ENCODE data around the gene MRS2. TPM values are rescaled to one million over a fixed set of nuclear protein-coding genes. Genes with fewer than 3 reads are reported as not detected.
A peak's percentile ranks its signal among the peaks of the same experiment; 100 is the strongest.

MRS2 gene
- total RNA-seq, 1 donor from 2014 or later: 18.5 TPM

DNA sequence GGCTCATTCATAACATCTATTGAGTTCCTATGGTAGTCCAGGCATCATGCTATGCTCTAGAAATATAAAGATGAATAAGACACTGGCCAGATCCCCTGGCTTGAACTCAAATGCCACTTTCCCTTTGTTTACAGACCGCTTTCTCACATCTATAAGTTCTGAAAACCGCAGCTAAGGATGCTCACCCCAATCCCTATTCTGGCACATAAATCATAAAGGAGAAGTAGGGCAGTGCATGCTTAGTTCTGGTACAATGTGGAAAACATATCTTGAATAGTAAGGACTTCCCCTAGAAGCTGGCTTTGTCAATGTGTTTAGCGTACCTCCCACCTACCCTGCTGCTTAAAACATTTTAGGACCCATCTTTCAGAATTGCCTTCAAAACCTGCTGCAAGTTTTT, 26.4 kb downstream of the MRS2 start:
- Mint-ChIP-seq H3K27me3 (ENCODE audit: unreplicated experiment) (no peaks in the 10 kb centered on the region), H3K9me3 (ENCODE audit: unreplicated experiment) (no peaks in the 10 kb centered on the region), H3K4me1 (ENCODE audit: unreplicated experiment) (peaks cover 16% of the 10 kb centered on the region), H3K27ac (ENCODE audit: unreplicated experiment) (peak overlapping the region; percentile 70), H3K36me3 (ENCODE audit: unreplicated experiment) (peaks cover 10% of the 10 kb centered on the region), H3K4me3 (ENCODE audit: unreplicated experiment) (no peak overlapping the region)
- TF ChIP-seq, protein P1, sequence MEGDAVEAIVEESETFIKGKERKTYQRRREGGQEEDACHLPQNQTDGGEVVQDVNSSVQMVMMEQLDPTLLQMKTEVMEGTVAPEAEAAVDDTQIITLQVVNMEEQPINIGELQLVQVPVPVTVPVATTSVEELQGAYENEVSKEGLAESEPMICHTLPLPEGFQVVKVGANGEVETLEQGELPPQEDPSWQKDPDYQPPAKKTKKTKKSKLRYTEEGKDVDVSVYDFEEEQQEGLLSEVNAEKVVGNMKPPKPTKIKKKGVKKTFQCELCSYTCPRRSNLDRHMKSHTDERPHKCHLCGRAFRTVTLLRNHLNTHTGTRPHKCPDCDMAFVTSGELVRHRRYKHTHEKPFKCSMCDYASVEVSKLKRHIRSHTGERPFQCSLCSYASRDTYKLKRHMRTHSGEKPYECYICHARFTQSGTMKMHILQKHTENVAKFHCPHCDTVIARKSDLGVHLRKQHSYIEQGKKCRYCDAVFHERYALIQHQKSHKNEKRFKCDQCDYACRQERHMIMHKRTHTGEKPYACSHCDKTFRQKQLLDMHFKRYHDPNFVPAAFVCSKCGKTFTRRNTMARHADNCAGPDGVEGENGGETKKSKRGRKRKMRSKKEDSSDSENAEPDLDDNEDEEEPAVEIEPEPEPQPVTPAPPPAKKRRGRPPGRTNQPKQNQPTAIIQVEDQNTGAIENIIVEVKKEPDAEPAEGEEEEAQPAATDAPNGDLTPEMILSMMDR (IDR thresholded peaks at IDR 0.05): no peak
- no peak for DNase-seq (ENCODE audit: extremely low spot score, unreplicated experiment)

DNA sequence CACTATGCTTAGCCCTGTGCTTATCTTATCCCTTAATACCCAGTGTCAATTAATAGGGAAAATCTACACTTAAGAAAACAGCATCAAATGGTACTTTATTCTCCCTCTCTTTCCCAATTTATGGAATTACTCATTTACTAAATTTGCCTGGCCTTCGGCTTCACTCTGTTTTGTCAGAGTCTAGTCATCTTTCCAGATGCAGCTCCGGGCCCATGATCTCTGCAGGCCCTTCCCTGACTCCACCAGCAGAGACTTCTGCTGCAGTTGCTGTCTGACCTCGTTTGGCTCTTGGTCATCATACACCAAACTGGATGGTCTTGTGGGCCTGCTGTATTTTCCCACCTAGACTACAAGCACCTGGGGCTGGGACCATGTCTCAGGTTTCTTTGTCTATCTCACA, 27.4 kb downstream of the MRS2 start:
- Mint-ChIP-seq H3K36me3 (ENCODE audit: unreplicated experiment) (peaks cover under 1% of the 10 kb centered on the region), H3K27me3 (ENCODE audit: unreplicated experiment) (no peaks in the 10 kb centered on the region), H3K4me1 (ENCODE audit: unreplicated experiment) (peaks cover 16% of the 10 kb centered on the region), H3K4me3 (ENCODE audit: unreplicated experiment) (no peak overlapping the region), H3K9me3 (ENCODE audit: unreplicated experiment) (no peaks in the 10 kb centered on the region), H3K27ac (ENCODE audit: unreplicated experiment) (peak overlapping the region; percentile 3)
- DNase-seq (ENCODE audit: extremely low spot score, unreplicated experiment): no peak
- TF ChIP-seq, protein P1 (IDR thresholded peaks at IDR 0.05): no peak

DNA sequence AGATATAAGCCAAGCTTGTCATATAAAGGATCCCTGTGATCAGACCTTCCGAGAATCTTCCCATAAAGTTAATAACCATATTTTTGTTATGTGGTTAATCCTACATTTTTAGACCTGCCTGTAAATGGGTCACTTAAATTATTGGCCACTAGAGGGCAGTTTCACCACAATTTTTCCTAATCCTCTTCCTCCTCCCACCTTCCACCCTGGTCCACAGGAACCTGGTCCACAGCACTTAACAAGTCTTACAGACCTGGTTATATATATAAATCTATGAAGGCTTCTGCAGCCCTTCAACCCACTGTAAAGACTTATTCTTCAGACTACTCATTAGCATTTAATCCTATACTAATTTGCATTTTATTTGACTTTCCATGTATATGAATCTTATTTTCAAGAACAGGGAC, 28.3 kb downstream of the MRS2 start:
- Mint-ChIP-seq H3K27ac (ENCODE audit: unreplicated experiment) (no peak overlapping the region), H3K27me3 (ENCODE audit: unreplicated experiment) (no peaks in the 10 kb centered on the region), H3K36me3 (ENCODE audit: unreplicated experiment) (no peaks in the 10 kb centered on the region), H3K4me3 (ENCODE audit: unreplicated experiment) (no peak overlapping the region), H3K4me1 (ENCODE audit: unreplicated experiment) (peaks cover 16% of the 10 kb centered on the region), H3K9me3 (ENCODE audit: unreplicated experiment) (no peaks in the 10 kb centered on the region)
- no peak for DNase-seq (ENCODE audit: extremely low spot score, unreplicated experiment)
- TF ChIP-seq, protein P1 (IDR thresholded peaks at IDR 0.05): peak; percentile 77

DNA sequence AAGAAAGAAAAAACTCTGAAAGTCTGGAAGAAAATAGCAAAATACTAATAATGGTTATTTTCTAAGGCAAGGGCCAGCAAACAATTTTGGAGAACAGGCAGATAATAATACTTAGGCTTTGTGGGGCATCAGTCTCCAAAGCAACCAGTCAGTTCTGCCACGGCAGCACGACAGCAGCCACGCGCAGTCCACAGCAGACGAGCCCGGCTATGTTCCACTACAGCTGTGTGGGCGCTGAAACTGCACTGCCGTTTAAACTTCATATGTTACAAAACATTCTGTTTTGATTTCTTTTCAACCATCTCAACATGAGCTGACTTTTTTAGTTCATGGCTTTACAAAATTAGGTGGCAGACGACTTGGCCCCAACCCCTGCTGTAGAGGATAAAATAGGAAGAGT, 29.9 kb downstream of the MRS2 start:
- Mint-ChIP-seq H3K4me1 (ENCODE audit: unreplicated experiment) (peaks cover 13% of the 10 kb centered on the region), H3K27me3 (ENCODE audit: unreplicated experiment) (no peaks in the 10 kb centered on the region), H3K36me3 (ENCODE audit: unreplicated experiment) (peaks cover 3% of the 10 kb centered on the region), H3K4me3 (ENCODE audit: unreplicated experiment) (no peak overlapping the region), H3K27ac (ENCODE audit: unreplicated experiment) (no peak overlapping the region), H3K9me3 (ENCODE audit: unreplicated experiment) (no peaks in the 10 kb centered on the region)
- DNase-seq (ENCODE audit: extremely low spot score, unreplicated experiment): no peak
- TF ChIP-seq, protein P1 (IDR thresholded peaks at IDR 0.05): no peak

DNA sequence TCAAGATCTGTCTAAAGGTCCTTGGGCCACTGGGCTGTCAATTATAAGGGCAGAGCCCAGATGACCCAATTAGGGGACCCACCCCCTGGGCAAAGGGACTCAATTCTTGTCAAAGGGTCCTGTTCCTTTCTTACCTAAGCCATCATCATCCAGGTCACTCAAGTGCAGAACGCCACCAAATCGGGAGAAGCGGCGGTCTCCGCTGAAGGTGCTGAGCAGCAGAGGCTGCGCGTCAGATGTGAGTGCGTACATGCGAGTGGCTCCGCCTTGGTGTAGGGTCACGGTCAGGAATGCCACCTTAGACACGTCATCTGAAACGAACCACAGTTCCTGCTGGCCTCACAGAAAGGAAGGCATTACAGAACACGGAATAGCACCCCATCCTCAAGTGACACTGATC, 34.2 kb downstream of the MRS2 start:
- Mint-ChIP-seq H3K36me3 (ENCODE audit: unreplicated experiment) (peaks cover 3% of the 10 kb centered on the region), H3K27ac (ENCODE audit: unreplicated experiment) (no peak overlapping the region)

More for the DNA sequence above, 34.2 kb downstream of the MRS2 start:
- no peak overlapping the region for H3K4me3 Mint-ChIP-seq (ENCODE audit: unreplicated experiment)
- peak; percentile 78 for DNase-seq (ENCODE audit: extremely low spot score, unreplicated experiment)
- no peaks in the 10 kb centered on the region for H3K9me3 Mint-ChIP-seq (ENCODE audit: unreplicated experiment)
- TF ChIP-seq, protein P1 (IDR thresholded peaks at IDR 0.05): no peak
- no peaks in the 10 kb centered on the region for H3K27me3 Mint-ChIP-seq (ENCODE audit: unreplicated experiment)
- H3K4me1 Mint-ChIP-seq (ENCODE audit: unreplicated experiment): no peaks in the 10 kb centered on the region
